ENCODE results near the gene SUCLG2. TPM values are rescaled to one million over a fixed set of nuclear protein-coding genes. Genes with fewer than 3 reads are reported as not detected.
"Not testable (repeated sequence)": the region's sequence is repeated elsewhere in the genome, so short reads cannot be mapped to it uniquely, and the experiment has no call there.

Gene SUCLG2
- total and polyA plus RNA-seq, 2 donors = 58.9 to 72.8 TPM

- H3K36me3 ChIP-seq (ENCODE audit: insufficient read depth) = no peaks in the 10 kb centered on the region
- H3K4me3 ChIP-seq (ENCODE audit: low read depth, low read length) = no peak overlapping the region
- no peak overlapping the region for H3K27ac ChIP-seq (ENCODE audit: low read depth)
- no peaks in the 10 kb centered on the region for H3K4me1 ChIP-seq (ENCODE audit: insufficient read depth)
- no peak for DNase-seq (ENCODE audit: extremely low spot score)
These were observed 66.6 kb downstream of the SUCLG2 start for GRCh38 chr3:67587811-67588210.

- WGBS = 90% methylated on average over 4 of the region's 4 CpGs
- no peak for DNase-seq (ENCODE audit: extremely low spot score)
- Histone ChIP-seq H3K27ac (ENCODE audit: low read depth) (no peak overlapping the region), H3K4me3 (ENCODE audit: low read depth, low read length) (no peak overlapping the region), H3K36me3 (ENCODE audit: insufficient read depth) (no peaks in the 10 kb centered on the region), H3K4me1 (ENCODE audit: insufficient read depth) (no peaks in the 10 kb centered on the region)
These were observed 67.1 kb downstream of the SUCLG2 start for GRCh38 chr3:67587301-67587700.

GRCh38 chr3:67584608-67585007, 69.8 kb downstream of the SUCLG2 start:
- not testable (repeated sequence) for H3K4me1 ChIP-seq (ENCODE audit: insufficient read depth); H3K27ac ChIP-seq (ENCODE audit: low read depth); DNase-seq (ENCODE audit: extremely low spot score); H3K4me3 ChIP-seq (ENCODE audit: low read depth, low read length); H3K36me3 ChIP-seq (ENCODE audit: insufficient read depth)
- 88% methylated on average over 3 of the region's 3 CpGs for WGBS

GRCh38 chr3:67580430-67581000, 73.9 kb downstream of the SUCLG2 start:
- DNase-seq (ENCODE audit: extremely low spot score) = no peak

GRCh38 chr3:67578416-67578815, 76.0 kb downstream of the SUCLG2 start:
- DNase-seq (ENCODE audit: extremely low spot score) = no peak
- H3K27ac ChIP-seq (ENCODE audit: low read depth) = no peak overlapping the region
- no peak overlapping the region for H3K4me3 ChIP-seq (ENCODE audit: low read depth, low read length)
- no peaks in the 10 kb centered on the region for H3K36me3 ChIP-seq (ENCODE audit: insufficient read depth)
- 66% methylated on average over 5 of the region's 5 CpGs for WGBS
- H3K4me1 ChIP-seq (ENCODE audit: insufficient read depth) = no peaks in the 10 kb centered on the region

More at GRCh38 chr3:67580430-67581000, 73.9 kb downstream of the SUCLG2 start:
- no peak overlapping the region for H3K27ac ChIP-seq (ENCODE audit: low read depth)
- no peaks in the 10 kb centered on the region for H3K36me3 ChIP-seq (ENCODE audit: insufficient read depth)
- H3K4me3 ChIP-seq (ENCODE audit: low read depth, low read length) = no peak overlapping the region
- 79% methylated on average over 6 of the region's 6 CpGs for WGBS
- H3K4me1 ChIP-seq (ENCODE audit: insufficient read depth) = no peaks in the 10 kb centered on the region

GRCh38 chr3:67576441-67576840, 78.0 kb downstream of the SUCLG2 start:
- DNase-seq (ENCODE audit: extremely low spot score) = no peak
- H3K36me3 ChIP-seq (ENCODE audit: insufficient read depth) = no peaks in the 10 kb centered on the region
- no peaks in the 10 kb centered on the region for H3K4me1 ChIP-seq (ENCODE audit: insufficient read depth)
- no peak overlapping the region for H3K27ac ChIP-seq (ENCODE audit: low read depth)
- H3K4me3 ChIP-seq (ENCODE audit: low read depth, low read length) = no peak overlapping the region
- WGBS = 95% methylated on average over 3 of the region's 3 CpGs

- WGBS = 98% methylated on average over 3 of the region's 3 CpGs
- no peaks in the 10 kb centered on the region for H3K36me3 ChIP-seq (ENCODE audit: insufficient read depth)
- no peak overlapping the region for H3K4me3 ChIP-seq (ENCODE audit: low read depth, low read length)
- no peak for DNase-seq (ENCODE audit: extremely low spot score)
- H3K4me1 ChIP-seq (ENCODE audit: insufficient read depth) = no peaks in the 10 kb centered on the region
- H3K27ac ChIP-seq (ENCODE audit: low read depth) = no peak overlapping the region
These were observed 85.1 kb downstream of the SUCLG2 start for GRCh38 chr3:67569324-67569723.

- DNase-seq (ENCODE audit: extremely low spot score) = no peak
- 88% methylated on average over 5 of the region's 5 CpGs for WGBS
- Histone ChIP-seq H3K4me1 (ENCODE audit: insufficient read depth) (no peaks in the 10 kb centered on the region), H3K4me3 (ENCODE audit: low read depth, low read length) (no peak overlapping the region), H3K27ac (ENCODE audit: low read depth) (no peak overlapping the region), H3K36me3 (ENCODE audit: insufficient read depth) (no peaks in the 10 kb centered on the region)
These were observed 86.5 kb downstream of the SUCLG2 start for GRCh38 chr3:67567893-67568292.

GRCh38 chr3:67564973-67565372, 89.4 kb downstream of the SUCLG2 start:
- Histone ChIP-seq H3K27ac (ENCODE audit: low read depth) (no peak overlapping the region), H3K4me1 (ENCODE audit: insufficient read depth) (no peaks in the 10 kb centered on the region), H3K36me3 (ENCODE audit: insufficient read depth) (no peaks in the 10 kb centered on the region), H3K4me3 (ENCODE audit: low read depth, low read length) (no peak overlapping the region)
- WGBS = 93% methylated on average over 1 of the region's 1 CpG
- DNase-seq (ENCODE audit: extremely low spot score) = no peak

GRCh38 chr3:67564008-67564407, 90.4 kb downstream of the SUCLG2 start:
- no peak overlapping the region for H3K4me3 ChIP-seq (ENCODE audit: low read depth, low read length)
- H3K4me1 ChIP-seq (ENCODE audit: insufficient read depth) = no peaks in the 10 kb centered on the region
- WGBS = 74% methylated on average over 3 of the region's 3 CpGs
- H3K36me3 ChIP-seq (ENCODE audit: insufficient read depth) = no peaks in the 10 kb centered on the region
- H3K27ac ChIP-seq (ENCODE audit: low read depth) = no peak overlapping the region
- DNase-seq (ENCODE audit: extremely low spot score) = no peak

- 78% methylated on average over 2 of the region's 2 CpGs for WGBS
- Histone ChIP-seq H3K27ac (ENCODE audit: low read depth) (no peak overlapping the region), H3K4me1 (ENCODE audit: insufficient read depth) (peaks cover 2% of the 10 kb centered on the region), H3K36me3 (ENCODE audit: insufficient read depth) (no peaks in the 10 kb centered on the region), H3K4me3 (ENCODE audit: low read depth, low read length) (no peak overlapping the region)
- no peak for DNase-seq (ENCODE audit: extremely low spot score)
These were observed 92.6 kb downstream of the SUCLG2 start for GRCh38 chr3:67561667-67562394.

- WGBS = 32% methylated on average over 1 of the region's 1 CpG
- DNase-seq (ENCODE audit: extremely low spot score) = no peak
These were observed 93.1 kb downstream of the SUCLG2 start for GRCh38 chr3:67561266-67561665.

GRCh38 chr3:67559029-67559605, 95.3 kb downstream of the SUCLG2 start:
- 92% methylated on average over 7 of the region's 7 CpGs for WGBS
- H3K4me1 ChIP-seq (ENCODE audit: insufficient read depth) = peaks cover 2% of the 10 kb centered on the region
- H3K36me3 ChIP-seq (ENCODE audit: insufficient read depth) = no peaks in the 10 kb centered on the region

More at GRCh38 chr3:67561266-67561665, 93.1 kb downstream of the SUCLG2 start:
- Histone ChIP-seq H3K4me3 (ENCODE audit: low read depth, low read length) (no peak overlapping the region), H3K27ac (ENCODE audit: low read depth) (no peak overlapping the region), H3K4me1 (ENCODE audit: insufficient read depth) (peaks cover 2% of the 10 kb centered on the region), H3K36me3 (ENCODE audit: insufficient read depth) (no peaks in the 10 kb centered on the region)

GRCh38 chr3:67558426-67558825, 96.0 kb downstream of the SUCLG2 start:
- no peak for DNase-seq (ENCODE audit: extremely low spot score)
- Histone ChIP-seq H3K4me1 (ENCODE audit: insufficient read depth) (peaks cover 2% of the 10 kb centered on the region), H3K27ac (ENCODE audit: low read depth) (no peak overlapping the region), H3K4me3 (ENCODE audit: low read depth, low read length) (no peak overlapping the region), H3K36me3 (ENCODE audit: insufficient read depth) (no peaks in the 10 kb centered on the region)
- 60% methylated on average over 4 of the region's 4 CpGs for WGBS

More at GRCh38 chr3:67559029-67559605, 95.3 kb downstream of the SUCLG2 start:
- H3K4me3 ChIP-seq (ENCODE audit: low read depth, low read length) = no peak overlapping the region
- no peak for DNase-seq (ENCODE audit: extremely low spot score)
- no peak overlapping the region for H3K27ac ChIP-seq (ENCODE audit: low read depth)

Measured in urinary bladder (tissue), 4 donors.